HS-5 (cell line): ENCODE measurements around the gene CFAP221.

Source experiments
- DNase-seq: peaks from one replicate; pipeline ENCODE4 v3.0.0-alpha.2; 2012; ENCODE audit warnings: low read depth

The CFAP221 gene

DNA sequence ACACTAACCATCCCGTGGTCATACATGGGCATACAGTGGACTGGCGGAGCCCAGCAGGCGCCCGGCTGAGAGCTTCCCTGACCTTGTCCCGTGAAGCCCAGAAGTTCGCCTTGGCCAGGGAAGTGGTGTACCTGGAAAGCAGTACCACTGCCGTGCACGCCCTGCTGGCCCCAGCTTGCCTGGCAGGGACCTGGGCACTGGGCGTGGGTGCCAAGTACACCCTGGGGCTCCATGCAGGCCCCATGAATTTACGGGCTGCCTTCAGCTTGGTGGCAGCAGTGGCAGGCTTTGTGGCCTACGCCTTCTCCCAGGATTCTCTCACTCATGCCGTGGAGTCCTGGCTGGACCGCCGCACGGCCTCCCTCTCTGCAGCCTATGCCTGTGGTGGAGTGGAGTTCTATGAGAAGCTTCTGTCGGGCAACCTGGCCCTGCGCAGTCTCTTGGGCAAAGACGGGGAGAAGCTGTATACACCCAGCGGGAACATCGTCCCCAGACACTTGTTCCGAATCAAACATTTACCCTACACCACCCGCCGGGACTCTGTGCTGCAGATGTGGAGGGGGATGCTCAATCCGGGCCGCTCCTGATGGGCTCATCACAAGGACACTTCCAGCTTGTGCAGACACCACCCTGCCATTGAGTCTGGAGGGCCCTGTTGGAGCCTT lies 137.1 kb downstream of the CFAP221 start:
- no peak for DNase-seq

DNA sequence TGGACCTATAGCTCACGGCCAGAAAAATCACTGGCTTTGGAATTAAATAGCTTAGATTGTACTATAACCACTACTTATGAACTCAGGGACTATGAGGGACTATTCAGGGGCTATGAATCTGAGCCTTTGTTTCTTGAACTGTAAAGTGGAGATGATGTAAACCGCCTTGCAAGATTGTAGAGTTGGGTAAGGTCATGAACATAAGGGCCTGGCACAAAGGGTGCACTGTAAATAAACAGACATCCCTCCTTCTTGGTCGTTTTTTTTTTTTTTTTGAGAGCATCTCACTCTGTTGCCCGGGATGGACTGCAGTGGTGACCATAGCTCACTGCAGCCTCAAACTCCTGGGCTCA lies 137.6 kb downstream of the CFAP221 start:
- no peak for DNase-seq

DNA sequence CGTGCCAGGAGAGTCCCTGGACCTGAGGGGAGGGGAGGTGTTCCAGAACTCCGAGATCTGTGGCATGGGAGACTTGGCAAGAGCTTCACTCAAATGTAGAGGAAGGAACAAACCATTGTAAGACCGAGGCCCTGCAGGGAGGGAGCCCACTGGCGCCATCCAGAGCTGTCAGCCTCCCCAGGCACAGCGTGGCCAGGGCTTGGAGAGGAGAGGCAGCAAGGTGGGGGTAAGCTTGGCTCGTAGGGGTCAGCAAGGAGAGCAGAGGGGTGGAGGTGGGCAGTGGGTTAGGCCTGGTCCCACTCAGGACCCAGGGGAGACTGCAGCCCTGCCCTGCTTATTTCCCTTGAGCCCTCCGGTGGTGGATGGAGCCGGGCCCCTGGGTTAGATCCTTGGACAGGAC lies 138.3 kb downstream of the CFAP221 start:
- DNase-seq: no peak

DNA sequence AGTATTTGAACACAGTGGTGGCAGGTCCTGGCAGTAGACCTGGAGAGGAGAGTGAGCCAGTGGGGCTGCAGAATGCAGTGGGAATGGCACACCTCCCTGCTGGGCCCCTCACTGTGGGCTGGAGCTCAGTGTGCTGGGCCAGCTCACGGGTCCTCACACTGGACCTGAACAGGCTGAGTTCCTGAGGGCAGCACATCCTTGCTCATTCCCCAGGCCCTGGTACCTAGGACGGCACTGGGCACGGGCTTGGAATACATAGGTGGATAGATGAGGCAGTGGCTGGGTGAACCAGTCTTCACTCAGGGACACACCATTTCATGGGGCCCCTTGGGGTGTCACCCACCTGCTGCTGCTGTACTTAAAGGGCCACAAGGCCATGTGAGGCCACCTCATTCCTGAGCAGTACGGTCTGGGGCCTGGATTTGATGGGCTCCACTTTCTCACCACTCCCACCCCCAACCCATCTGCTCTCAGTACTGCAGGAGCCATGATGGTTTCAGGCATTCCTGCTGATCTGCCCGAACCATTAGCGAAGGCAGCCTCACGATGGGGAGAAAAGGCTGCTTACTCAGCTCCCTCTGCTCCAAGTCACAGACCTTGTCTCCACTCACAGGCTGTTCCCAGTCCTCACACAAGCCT lies 138.9 kb downstream of the CFAP221 start:
- DNase-seq: no peak

DNA sequence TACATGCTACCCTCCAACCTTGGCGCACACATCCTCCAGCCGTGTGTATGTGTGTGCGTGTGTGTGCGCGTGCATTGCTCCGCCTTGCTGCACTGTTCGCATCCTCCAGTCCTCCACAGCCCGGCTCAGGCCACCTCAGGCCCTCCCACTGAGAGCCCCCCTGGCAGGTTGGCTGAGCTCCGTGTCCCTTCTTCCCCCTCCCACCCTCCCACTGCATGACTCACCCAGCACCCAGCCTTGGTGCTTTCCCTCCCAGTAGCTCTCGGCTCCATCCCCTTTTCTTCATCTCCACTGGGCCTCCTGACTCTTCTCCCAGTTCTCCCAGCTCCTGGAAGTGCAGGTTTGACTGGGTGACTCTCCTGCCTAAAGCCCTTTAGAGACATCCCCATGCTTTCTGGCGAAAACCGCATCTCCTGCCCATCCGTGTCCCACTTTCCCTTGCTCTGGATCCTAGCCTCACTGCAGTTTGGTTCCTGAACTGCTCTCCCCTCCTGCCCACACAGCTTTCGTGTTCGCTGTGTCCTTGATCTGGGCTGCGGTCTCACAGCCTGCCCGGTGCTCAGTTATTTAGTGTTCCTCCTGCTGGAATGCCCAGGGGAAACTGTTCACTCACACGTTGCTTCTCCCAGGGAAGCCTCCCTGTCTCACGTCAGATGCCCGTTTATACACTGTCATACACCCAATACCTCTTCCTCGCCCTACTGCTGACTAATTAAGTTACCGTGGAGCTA lies 139.6 kb downstream of the CFAP221 start:
- DNase-seq: no peak

DNA sequence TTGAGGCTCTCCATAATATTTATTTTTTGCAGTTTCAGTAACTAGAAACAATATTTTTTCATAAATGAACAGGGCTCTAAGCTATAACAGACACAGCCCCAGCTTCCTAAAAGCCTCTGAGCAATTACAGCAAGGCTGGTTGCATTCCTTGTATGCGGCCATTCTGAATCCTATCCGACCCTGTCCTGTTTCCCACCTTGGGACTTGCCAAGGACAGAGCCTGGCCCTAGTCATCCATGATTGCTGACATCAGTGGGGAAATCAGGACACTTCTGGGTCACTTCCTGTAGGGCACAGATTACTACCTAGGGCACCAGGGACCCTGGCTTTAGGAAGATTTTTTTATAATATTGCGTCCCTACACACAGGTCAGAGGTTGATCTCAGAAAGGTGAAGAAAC lies 140.3 kb downstream of the CFAP221 start:
- DNase-seq: no peak

DNA sequence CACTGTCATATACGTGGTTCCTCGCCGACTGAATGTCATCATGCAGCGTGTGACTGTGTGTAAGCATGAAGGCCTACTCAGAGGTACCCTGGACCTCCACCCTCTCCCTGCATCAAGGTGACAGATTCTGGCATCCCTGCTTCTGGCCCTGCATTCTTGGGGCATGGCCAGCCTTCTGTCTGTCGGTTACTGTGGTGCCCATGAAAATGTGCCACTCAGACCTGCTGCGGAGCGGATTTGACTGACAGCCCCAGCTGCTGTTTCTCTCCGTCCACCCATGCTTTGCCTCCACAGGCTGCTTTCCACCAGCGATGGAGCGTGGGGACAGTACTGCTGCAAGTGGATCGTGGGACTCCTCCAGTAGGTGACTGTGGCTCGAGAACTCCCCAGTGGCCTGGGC lies 144.4 kb downstream of the CFAP221 start:
- DNase-seq: no peak

DNA sequence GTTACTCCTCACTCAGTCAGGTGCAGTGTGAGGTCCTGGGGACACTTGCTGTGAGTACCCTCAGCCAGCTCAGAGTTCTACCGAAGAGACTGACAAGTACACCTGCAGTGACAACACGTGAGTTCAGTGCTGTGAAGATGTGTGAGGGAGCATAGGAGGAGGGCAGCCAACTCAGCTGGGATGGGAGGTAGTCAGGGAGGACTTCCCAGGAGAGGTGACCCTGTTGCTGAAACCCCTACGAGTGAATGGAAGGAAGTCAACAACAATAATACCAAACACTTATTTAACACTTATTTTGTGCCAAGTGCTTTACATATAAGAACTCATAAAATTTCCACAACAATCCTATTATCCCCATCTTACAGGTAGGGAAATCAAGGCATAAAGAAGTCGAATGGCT lies 145.0 kb downstream of the CFAP221 start:
- no peak for DNase-seq

DNA sequence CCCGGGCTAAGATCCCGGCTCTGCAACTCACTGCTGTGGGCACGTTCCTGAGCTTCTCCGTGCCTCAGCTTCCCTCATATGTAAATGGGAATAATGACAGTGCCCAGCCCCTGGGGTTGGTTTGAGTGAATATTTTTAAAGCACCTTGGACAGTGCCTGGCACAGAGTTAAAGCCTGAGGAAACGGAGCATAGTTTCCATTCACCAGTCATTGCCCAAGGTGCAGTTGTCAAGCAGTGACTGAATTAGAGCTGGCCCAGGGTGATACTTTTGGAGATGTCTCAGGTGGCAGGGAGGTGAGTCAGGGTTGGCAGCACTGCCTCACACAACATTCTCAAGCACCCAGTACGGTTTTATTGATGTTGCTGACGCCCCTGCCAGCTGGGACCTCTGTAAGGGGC lies 146.9 kb downstream of the CFAP221 start:
- DNase-seq: no peak

DNA sequence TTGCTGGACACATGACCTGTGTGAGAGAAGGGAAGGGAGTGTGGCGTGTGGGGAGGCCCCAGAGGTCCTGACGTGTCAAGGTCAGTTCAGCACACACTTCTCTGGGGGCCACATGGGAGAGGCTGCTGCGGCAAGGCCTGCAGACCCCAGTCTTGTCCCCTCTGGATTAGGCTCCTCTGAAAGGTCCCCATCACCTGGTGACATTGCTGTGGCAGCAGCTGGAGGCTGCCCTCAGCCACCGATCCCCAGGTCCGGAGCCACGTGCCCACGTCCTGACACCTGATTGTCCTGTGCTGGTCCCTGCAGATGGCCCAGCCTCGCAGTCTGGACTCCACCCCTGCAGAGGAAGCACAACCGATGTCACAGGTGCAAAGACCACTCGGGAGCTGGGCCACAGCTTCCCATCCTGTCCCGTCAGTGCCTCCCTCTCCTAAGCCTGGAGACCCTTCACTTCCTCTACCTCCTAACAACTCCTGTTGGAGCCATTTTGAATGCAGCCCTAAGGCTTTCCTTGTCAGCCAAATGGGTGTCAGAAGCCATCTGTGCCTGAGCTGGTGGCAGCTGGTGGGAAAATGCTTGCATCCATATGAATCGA lies 147.5 kb downstream of the CFAP221 start:
- DNase-seq: no peak

DNA sequence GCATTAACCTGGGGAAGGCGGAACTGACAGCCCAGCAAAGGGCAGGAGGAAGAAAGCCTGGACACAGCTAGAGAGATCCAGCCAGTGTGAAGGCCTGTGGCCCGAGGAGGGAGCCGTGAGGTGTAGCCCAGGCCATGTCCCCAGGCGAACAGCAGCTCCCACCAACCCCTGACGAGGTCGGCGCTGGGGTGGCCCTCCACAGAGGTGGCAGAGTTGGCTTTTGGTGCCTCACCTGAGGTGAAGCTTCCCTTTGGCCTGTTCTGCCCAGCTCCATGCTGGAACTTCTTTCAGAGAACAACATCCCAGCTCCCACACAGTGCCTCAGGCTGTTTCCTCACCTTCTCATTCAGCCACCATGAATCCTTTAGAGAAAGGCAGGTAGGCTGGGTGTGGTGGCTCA lies 148.1 kb downstream of the CFAP221 start:
- DNase-seq: no peak

DNA sequence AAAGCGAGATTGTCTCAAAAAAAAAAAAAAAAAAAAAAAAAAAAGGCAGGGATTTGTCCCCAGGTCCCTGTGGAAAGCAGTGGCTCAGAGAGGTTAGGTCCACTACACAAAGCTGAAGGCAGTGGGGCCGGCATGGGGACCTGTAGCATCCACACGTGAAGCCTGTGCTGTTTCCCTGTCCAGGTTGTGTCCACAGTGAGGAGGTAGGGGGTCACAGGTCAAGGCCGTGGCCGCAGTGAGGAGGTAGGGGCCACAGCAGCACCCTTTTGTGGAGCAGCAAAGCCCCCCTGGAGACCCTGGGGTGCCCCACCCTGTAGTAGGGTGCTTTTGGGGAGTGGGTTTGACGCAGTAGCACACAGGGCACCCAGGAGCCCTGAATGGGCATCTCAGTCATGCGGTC lies 148.7 kb downstream of the CFAP221 start:
- DNase-seq: no peak

DNA sequence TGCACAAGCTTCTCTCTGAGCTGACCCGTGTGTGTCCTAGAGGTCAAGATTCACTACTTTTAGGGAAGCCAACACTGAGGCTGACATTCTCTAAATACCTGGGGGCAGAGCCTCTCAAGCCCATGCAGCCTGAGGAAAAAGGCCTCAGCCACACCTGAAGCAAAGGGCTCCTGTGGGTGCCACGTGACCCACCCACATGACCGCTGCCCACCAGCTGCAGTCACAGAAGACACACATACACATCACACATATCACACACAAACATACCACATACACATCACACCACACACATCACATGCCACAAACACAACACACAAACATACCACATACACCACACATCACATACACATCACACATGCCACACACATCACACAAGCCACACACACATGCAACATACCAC lies 149.3 kb downstream of the CFAP221 start:
- DNase-seq: no peak

DNA sequence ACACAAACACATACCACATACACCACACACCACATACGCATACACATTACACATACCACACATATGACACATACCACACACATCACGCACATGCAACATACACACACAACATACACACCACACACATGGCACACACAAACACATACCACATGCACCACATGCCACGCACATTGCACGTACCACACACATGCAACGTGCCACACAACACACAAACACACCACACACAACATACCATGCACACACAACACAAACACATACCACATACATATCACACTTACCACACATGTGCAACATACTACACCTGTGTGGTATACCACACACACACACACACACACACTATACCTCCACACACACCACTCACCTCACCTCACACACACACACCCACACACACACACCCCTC lies 149.7 kb downstream of the CFAP221 start:
- DNase-seq: no peak

DNA sequence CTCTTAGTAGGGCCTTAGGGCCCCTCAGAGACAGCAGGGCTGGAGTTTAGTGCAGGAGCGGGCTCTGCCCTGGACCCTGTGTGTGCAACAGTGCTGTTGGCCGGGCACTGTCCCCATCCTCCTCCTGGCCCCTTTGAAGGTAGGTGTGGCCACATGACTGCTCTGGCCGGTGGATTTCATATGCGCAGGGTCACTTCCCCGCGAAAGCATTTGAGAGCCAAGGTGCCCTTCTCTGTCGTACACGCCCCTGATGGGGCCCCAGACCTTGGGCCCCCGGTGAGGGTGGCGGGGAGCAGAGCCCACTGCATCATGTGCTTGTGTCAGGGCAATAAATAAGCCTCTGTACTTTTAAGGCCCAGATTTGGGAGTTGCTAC lies 150.2 kb downstream of the CFAP221 start:
- DNase-seq: no peak

DNA sequence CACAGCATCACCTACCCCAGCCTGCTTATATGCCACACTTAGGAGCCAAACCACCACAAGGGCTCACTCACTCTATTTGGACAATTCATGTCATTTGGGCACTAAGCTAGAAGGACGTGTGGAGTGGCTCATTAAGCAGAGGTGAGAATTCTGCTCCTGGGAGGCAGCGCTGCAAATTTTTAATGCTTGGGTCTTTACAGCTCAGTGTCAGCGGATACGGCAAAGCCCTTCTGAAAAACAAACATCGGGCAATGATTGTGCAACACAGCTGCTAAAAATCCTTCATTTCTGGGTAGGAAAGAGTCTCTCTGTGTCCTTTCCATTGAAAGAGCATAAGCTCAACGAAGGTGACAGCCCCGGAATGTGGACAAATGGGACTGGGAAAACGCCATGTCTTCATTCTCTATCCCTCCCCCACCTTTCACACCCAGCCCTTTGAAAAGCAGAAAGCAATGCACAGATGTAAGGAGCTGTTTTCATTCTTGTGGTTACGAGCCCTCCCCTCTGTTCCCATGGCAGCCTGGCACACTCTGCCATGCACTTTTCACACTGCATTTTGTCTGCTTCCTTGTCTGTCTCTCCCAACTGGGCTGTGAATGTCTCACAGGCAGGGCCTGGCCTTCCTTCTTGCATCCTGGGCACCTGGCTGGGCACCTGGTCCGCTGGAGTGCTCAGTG lies 150.7 kb downstream of the CFAP221 start:
- no peak for DNase-seq

DNA sequence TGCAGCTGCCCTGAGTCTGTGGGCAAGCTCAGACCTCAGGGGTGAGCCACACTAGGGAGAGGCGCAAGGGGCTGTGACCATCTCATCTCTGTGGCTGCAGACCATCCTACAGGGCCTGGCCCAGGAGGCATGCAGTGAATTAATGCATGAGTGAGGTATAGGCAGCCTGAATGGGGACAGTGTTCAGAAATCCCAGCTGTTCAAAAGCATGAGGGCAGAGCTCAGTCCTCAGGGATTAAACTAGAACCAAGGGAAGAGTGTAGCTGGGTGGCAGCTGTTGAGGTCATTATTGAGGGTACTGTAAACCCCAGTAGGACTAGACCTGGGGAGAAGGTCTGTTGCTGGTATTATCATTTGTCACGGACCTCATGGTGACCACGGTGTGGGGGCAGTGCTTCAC lies 151.8 kb downstream of the CFAP221 start:
- no peak for DNase-seq

DNA sequence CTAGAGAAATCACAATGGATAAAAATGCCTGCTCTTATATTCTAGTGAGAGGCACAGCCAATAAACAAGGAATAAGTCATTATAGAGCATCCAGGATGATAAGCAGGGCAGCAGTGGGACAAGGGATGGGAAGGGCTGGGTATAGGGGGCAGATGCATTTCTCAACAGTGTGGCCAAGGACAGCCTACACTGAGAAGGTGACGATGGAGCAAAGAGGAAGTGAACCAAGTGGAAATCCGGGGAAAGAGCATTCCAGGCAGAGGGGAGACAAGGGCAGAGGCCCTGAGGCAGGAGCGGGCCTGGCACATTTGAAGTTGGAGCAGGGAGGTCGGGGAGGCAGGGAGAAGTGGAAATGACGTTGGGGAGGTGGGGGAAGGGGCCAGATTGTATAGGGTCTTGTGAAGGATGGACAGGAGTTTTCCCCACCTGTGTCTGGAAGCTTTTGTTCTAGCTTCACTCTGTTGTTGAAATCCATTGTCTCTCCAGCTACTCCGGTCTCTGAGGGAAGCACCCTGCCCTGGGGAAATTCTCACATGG lies 152.3 kb downstream of the CFAP221 start:
- no peak for DNase-seq

DNA sequence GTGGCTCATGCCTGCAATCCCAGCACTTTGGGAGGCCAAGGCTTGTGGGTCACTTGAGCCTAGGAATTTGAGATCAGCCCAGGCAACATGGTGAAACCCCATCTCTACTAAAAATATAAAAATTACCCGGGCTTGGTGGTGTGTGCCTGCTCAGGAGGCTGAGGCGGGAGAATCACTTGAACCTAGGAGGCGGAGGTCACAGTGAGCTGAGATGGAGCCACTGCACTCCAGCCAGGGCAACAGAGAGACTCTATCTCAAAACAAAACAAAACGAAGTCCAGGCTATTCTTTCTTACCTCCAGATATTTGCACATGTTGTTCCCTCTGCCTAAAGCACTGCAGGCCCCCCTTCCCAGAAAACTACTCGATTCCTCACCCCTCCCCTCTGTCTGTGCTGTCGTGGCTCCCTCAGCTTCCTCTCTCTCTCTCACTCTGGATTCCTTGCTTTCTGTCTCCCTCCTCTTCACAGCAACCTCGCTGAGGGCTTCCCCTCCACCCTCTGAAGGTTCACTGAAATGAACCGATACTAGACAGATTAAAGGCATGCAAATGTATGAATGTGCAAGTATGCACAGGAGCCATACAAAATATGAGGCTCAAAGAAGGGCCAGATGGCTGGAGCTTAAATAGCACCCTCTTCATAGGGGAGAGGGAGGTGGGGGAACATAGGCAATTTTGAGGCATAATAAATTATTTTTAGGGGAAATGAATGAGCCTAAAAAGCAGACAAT lies 153.2 kb downstream of the CFAP221 start:
- DNase-seq: no peak

DNA sequence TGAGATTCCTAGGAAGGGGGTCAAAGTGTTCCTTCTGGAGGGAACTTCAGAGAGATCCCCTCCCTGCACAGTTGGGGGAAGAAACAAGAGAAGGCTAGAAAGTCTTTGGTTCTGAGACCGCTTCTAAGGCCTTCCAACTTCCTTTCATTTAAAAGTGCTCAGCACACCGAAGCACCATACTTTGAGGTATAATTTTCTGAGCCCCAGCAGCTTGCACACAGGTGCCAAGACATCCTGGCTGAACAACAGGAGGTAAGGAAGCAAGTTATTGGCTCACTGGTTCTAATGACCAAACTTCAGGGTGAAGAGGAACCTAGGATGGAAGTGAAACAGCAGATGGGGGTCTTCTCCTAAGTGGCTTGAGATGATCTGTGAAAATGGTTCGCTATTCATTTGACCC lies 154.0 kb downstream of the CFAP221 start:
- DNase-seq: no peak

DNA sequence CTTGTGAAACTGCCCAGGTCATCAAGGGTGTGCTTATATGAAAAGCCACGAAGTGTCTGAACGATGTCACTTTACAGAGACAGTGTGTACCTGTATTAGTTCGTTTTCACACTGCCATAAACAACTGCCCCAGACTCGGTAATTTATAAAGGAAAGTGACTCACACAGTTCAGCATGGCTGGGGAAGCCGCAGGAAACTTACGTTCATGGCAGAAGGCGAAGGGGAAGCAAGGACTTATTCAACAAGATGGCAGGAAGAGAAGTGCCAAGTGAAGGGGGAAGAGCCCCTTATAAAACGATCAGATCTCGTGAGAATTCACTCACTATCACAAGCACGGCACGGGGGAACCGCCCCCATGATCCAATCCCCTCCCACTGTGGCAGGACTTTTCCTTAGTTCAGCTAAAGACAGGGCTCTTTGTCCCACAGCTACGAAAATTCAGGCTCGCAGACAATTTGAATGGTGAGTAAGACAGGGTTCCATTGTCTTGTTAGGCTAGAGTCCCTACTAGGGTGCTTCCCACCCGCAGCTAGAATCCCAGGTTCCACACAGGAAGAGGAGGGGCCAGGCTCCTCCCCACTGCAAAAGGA lies 154.9 kb downstream of the CFAP221 start:
- no peak for DNase-seq
